Hypothalamus (tissue), 51 donors: Measurements from ENCODE around the gene TTLL1.
A peak's percentile ranks its signal among the peaks of the same experiment; 100 is the strongest.

Experiments used
- DNase-seq, 51 donors: peaks; one replicate each; lab custom pipeline; 2025; lab: John Stamatoyannopoulos, UW

The TTLL1 gene

DNA sequence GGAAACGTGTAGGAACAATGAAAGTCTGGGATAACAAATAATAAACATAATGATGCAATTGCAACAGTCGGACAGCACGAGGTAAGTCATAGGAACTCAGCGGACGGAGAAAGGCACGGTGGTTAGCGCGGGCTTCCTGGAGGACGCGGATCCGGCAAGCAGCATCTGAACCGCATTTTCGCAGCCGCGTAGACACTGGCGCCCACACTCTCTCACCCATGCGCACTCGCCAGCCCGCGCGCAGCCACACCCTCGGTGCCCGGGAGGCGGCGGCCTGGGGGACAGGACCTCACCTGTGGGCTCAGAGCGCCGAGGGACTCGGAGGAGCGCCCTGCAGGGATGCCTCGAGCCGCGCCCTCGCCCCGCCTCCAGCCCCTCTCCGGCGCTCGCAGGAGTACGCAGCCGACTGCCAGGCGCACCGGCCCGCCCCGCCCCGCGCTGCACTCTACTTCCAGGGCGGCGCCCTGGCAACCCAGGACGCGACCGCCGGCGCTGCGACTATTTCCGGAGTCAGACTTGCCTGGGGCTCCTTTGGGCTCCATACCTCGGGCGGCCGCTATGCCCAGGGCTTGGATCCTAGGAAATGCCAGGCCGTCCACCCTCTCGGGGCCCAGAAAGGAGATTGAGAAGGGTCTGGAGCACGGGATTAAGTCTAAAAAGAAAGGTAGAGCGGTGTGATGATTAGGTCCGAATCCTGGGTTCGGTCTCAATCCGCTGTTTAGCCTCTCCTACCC is at the start of gene TTLL1:
Gene TTLL1 (minus strand): TSS at position 408 of the 734 bp plus-strand sequence. CDS start 13,805 bp downstream, outside the sequence.
- DNase-seq, result peak in 50 of 51 donors; percentile 16 to 89 (median 75)

DNA sequence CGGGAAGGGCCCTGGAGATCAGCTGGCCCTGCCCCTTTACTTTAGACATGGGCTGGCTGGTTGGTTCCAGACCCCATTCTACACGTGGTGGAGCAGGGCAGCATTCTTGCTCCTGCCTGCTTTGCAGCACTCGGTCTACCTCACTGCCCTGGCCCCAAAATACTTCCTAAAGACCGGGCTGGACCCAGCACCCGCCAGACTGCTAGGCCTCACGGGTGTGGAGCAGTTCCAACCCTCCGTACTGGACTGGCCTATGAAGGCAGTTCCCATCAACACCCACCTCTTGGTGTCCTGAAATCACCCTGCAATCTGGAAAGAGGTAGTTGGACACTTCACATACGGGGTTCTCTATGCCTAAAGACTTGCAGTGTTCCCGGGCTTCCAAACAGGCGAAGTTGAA is 47.6 kb upstream of the TTLL1 start:
- DNase-seq, result no peak

DNA sequence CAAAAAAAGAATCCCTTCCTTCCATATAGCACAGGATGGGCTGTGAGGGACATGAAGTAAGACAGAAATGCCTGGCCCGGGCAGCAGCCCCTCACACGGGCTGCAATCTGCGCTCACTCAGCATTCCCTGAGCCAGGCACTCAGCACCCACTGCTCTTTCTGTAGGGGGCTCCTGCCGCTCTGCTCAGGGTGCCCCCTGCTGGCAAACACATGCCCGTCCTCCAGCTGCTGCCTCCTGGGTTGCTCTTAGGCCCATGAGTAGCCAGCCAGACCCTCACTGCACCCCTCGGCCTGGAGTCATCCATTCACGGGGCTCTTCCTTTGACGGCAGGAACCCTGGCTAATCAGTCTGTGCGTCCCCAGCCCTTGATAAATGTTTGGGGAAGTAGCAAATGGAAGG is 47.1 kb upstream of the TTLL1 start:
- peak in 5 of 51 donors; percentile 8 to 28 (median 12) for DNase-seq

GRCh38 chr22:43135565-43135964 is 46.4 kb upstream of the TTLL1 start:
- DNase-seq, result no peak

- DNase-seq, result no peak
Measured at GRCh38 chr22:43134553-43134952, 45.4 kb upstream of the TTLL1 start.

GRCh38 chr22:43133401-43133800 is 44.2 kb upstream of the TTLL1 start:
- DNase-seq, result no peak

GRCh38 chr22:43131773-43132501 is 42.7 kb upstream of the TTLL1 start:
- no peak for DNase-seq

DNA sequence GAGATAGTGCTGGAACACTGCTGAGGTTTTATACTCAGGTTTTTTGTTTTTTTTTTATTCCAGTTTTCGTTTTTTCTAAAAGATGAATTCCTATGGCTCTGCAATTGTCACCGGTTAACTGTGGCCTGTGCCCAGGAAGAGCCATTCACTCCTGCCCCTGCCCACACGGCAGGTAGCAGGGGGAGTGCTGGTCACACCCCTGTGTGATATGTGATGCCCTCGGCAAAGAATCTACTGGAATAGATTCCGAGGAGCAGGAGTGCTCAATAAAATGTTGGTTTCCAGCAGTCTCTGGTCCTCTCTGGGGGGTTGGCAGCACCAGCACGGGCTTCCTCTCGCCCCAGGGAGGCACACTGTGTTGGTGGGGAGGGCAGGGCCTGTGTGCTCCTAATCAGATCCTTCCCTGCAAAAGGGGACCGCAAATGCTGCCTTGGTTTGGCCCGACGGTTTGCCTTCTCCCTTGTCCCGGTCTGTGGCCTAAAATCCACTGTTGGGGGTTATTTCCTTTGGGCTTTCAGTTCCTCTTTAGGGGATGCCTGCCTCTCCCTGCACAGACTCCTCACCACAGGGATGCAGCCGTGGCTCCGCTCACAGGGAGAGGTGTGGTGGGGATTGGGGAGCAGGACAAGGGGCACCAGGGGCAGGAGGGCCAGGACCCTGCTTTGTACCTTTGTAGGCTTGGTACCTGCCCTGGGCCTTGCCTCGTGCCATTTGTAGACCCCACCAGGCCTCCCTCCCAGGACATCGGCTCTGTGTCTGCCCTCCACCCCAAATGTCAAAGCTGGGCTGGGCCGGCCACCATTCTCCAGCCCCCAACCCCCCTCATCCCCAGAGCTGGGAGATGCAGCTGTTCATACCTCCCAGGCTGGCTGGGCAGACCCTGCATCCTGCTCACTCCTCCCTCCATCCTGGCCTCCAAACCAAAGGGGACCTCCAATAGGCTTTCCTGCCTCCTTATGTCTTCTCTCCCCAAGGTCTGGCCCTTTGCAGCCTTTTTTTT is 40.5 kb upstream of the TTLL1 start:
- no peak for DNase-seq

- no peak for DNase-seq
Measured at GRCh38 chr22:43128928-43129424, 39.8 kb upstream of the TTLL1 start.

- DNase-seq, result no peak
Measured at GRCh38 chr22:43128116-43128515, 38.9 kb upstream of the TTLL1 start.

GRCh38 chr22:43127166-43127908 is 38.1 kb upstream of the TTLL1 start:
- DNase-seq, result no peak

- no peak for DNase-seq
Measured at GRCh38 chr22:43126501-43127165, 37.4 kb upstream of the TTLL1 start.

- DNase-seq, result no peak
Measured at GRCh38 chr22:43118953-43119458, 29.8 kb upstream of the TTLL1 start.

DNA sequence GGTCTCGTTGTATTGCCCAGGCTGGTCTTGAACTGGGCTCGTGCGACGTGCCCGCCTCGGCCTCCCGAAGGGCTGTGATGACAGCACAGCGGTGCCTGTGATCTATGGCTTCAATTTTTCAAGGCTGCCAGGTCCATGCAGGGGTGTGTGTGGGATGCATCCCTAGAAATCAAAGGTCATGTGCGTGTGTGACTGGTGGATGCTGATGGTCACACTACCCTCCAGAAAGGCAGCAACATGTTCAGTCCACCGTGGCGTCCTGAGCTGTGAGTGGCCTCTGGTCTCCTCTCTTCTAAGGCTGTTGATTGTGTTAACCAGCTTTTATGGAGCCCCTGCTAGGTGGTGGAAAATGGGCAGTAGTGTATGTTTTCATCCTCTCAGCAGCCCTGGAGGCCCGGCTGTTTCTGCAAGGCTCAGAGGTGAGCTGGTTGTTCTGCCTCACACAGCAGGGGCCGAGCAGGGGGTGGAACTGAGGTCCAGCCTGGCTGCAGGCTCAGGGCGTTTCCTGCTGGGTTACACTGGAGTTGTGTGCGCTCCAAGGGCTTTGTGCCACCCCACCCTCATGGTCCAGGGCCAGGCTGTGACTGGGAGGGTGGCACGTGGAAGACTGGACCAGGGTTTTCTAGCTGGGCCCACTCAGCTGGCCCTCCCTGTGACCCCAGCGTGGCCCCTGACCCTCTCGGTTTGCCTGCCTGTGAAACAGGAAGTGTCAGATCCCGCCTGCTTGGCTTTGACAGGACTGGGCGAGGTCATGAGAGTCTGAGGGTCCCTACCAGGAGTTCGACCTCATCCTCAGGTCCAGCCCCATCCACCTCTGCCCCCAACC is 29.0 kb upstream of the TTLL1 start:
- DNase-seq, result no peak

DNA sequence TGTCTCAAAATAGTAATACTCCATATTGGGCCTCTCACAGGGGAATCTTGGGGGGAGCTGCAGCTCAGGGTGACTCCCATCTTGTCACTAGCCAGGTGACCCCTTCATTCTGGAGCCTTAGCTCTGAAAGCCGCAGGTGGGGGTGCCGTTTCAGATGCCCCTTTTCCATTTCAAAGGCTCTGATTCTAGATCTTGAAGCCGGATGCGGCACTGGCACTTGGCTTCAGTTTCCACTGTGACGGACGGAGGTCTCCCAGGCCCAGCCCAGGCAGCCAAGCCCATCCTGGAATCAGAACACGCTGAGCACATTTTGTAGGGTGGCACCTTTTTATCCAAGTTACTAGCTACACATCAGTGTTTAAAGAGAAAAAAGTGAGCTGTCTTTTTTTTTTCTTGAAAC is 27.7 kb upstream of the TTLL1 start:
- no peak for DNase-seq

DNA sequence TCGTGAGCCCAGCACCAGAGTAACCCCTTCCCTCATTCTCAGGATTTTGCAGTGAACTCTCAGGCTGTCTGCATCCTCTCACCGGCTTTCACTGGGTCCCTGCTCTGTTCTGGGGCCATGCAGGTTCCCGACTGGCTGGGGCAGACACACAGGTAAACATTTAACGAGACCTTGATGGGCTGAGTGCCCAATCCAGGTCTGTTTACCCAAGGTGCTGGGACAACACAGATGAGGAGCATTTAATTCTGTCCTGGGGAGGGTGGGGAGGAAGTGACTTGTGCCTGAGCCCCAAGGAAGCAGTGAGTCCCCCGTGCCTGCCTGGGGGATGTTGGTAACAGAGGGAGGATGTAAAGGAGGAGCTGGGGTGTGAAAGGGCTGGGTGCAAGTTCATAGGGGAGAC is 25.8 kb upstream of the TTLL1 start:
- DNase-seq, result no peak

DNA sequence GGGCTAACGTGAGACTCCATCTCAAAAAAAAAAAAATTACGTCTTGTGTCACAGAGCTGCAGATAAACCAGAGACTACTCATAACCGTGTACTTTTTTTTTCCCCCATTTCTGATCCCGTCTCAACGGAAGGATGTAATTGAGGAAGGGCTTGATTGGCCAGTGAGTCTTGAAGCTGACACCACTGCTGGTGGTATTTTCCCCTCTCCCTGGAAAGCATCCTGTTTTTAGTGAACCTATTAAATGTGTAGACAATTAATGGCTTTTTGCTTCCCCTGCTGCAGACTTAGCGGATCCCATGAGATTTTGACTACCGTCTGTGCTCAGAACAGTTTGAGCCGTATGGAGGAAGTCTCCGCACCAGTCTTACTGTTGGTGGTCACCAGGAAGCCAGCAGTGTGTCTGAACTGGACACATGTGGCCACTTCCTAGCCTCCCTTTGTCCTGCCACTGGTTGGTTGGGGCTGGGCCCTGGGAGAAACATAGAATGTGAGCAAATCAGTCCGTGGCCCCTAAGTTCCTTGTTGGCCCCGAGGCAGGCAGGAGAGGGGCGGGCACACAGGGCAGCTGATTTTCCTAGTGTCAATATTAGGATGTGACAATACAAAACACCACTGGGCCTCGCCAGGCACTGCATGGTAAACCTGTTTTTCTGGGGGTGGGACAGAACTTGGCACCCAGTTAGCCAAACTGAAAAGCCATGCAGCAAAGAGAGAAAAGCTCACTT is 24.5 kb upstream of the TTLL1 start:
- no peak for DNase-seq
